Endothelial cell of umbilical vein (primary cell): ENCODE results near the gene SLC8A1. TPM values are rescaled to one million over a fixed set of nuclear protein-coding genes. Genes with fewer than 3 reads are reported as not detected.

Experiments used
- BruUV-seq: library from RNA; stranded (reverse); fragments of 400-500 nt; replicated peaks from 2 replicates; lab custom pipeline; 2021; lab: Mats Ljungman, UMichigan
- CTCF ChIA-PET: fragments of 300-600, 350-600 bp; sonication (Branson Sonifier 250); formaldehyde crosslinking; loops from one replicate; lab custom pipeline; 2021; ENCODE audit warnings: antibody characterized with exemption, inconsistent platforms; lab: Charles Lee
- POLR2A ChIA-PET: fragments of 300-600, 350-600 bp; sonication (Branson Sonifier 250); formaldehyde crosslinking; loops from one replicate; lab custom pipeline; 2021; ENCODE audit warnings: antibody characterized with exemption, inconsistent platforms; lab: Charles Lee
- DNase-seq: peaks from one replicate; pipeline ENCODE4 v3.0.0-alpha.2; 2011; ENCODE audit warnings: low read depth, low spot score
- FAIRE-seq: peaks from 2 replicates; lab custom pipeline; 2011; peaks lifted over from hg19 to GRCh38; lab: Jason Lieb, UNC
- H2AFZ ChIP-seq: 2 replicates; pipeline ENCODE4 v1.6.0; 2012; ENCODE audit warnings: low read depth, low read length, control low read depth, inconsistent platforms
- H3K27ac ChIP-seq: 2 replicates; pipeline ENCODE4 v1.5.1; 2011; ENCODE audit warnings: low read depth, mild to moderate bottlenecking, control low read depth, low read length, moderate library complexity; ENCODE audit not compliant: insufficient read depth
- H3K27me3 ChIP-seq, 2 experiments: 2 replicates each; pipeline versions ENCODE4 v1.6.0 to v1.6.1; 2011; ENCODE audit warnings: low read length in 2 of 2, mixed read lengths in 1 of 2; ENCODE audit not compliant: control insufficient read depth in 2 of 2, insufficient read depth in 2 of 2
- H3K36me3 ChIP-seq, 2 experiments: 2 replicates in 1 of 2; 3 replicates in 1 of 2; pipeline ENCODE4 v1.5.1; 2011; ENCODE audit warnings: low read length in 2 of 2, mild to moderate bottlenecking in 1 of 2, moderate library complexity in 1 of 2; ENCODE audit not compliant: control insufficient read depth in 2 of 2, insufficient read depth in 2 of 2; ENCODE audit errors: extremely low read depth in 1 of 2
- H3K4me1 ChIP-seq: 3 replicates; pipeline ENCODE4 v1.5.1; 2011; ENCODE audit warnings: mild to moderate bottlenecking, low read length; ENCODE audit not compliant: control insufficient read depth, insufficient read depth; ENCODE audit errors: extremely low read depth
- H3K4me2 ChIP-seq: 2 replicates; pipeline ENCODE4 v1.6.1; 2011; ENCODE audit warnings: low read length, control low read depth, mixed read lengths; ENCODE audit not compliant: insufficient read depth
- H3K4me3 ChIP-seq, 3 experiments: fragments of 200-600 bp in 1 of 3; sonication (generic), shearing (Covaris generic) in 1 of 3; replicated peaks in 1 of 3; 2 replicates each; pipeline ENCODE4 v1.5.1; 2011 to 2016; ENCODE audit warnings: control low read depth in 3 of 3, low read length in 3 of 3, mild to moderate bottlenecking in 2 of 3, inconsistent platforms in 1 of 3, low read depth in 1 of 3, moderate library complexity in 1 of 3; ENCODE audit not compliant: insufficient read depth in 1 of 3
- H3K79me2 ChIP-seq: 2 replicates; pipeline ENCODE4 v1.6.0; 2012; ENCODE audit warnings: low read length, inconsistent platforms; ENCODE audit not compliant: control insufficient read depth, insufficient read depth
- H3K9ac ChIP-seq: replicated peaks from 2 replicates; pipeline ENCODE3; 2011; ENCODE audit warnings: low read length, control low read depth; ENCODE audit not compliant: insufficient read depth; ENCODE audit errors: extremely low read depth
- H3K9me1 ChIP-seq: replicated peaks from 3 replicates; pipeline ENCODE4 v1.6.0; 2011; ENCODE audit warnings: mild to moderate bottlenecking, low read length; ENCODE audit not compliant: control insufficient read depth, insufficient read depth; ENCODE audit errors: extremely low read depth
- H3K9me3 ChIP-seq: replicated peaks from 2 replicates; pipeline ENCODE4 v1.5.1; 2012; ENCODE audit warnings: low read length, inconsistent platforms; ENCODE audit not compliant: control insufficient read depth, insufficient read depth
- H4K20me1 ChIP-seq: replicated peaks from 2 replicates; pipeline ENCODE3; 2011; ENCODE audit warnings: mild to moderate bottlenecking, low read length; ENCODE audit not compliant: control insufficient read depth, insufficient read depth; ENCODE audit errors: extremely low read depth
- CTCF ChIP-seq, 2 donors: IDR thresholded peaks; 1 replicate in 1 of 2; 2 replicates in 1 of 2; pipeline ENCODE4 v1.5.1; 2011; ENCODE audit warnings: low read length in 2 of 2, mild to moderate bottlenecking in 2 of 2, moderate library complexity in 2 of 2, control low read depth in 1 of 2, inconsistent platforms in 1 of 2, low read depth in 1 of 2; ENCODE audit not compliant: insufficient read depth in 1 of 2; ENCODE audit errors: extremely low read depth in 1 of 2
- EZH2 ChIP-seq: IDR thresholded peaks from 2 replicates; pipeline ENCODE4 v1.6.1; 2012; ENCODE audit warnings: borderline replicate concordance, low read depth, mild to moderate bottlenecking, moderate library complexity, low read length, inconsistent platforms; ENCODE audit not compliant: severe bottlenecking
- FOS ChIP-seq: IDR thresholded peaks from 2 replicates; pipeline ENCODE4 v1.6.1; 2011; ENCODE audit warnings: mild to moderate bottlenecking, low read length, moderate library complexity, borderline replicate concordance; ENCODE audit not compliant: insufficient read depth
- GATA2 ChIP-seq: IDR thresholded peaks from 2 replicates; pipeline ENCODE4 v1.7.0; 2011; ENCODE audit warnings: low read depth, mild to moderate bottlenecking, moderate library complexity, mixed read lengths, low read length; ENCODE audit not compliant: insufficient read length, insufficient read depth
- JUN ChIP-seq: IDR thresholded peaks from 2 replicates; pipeline ENCODE4 v1.6.1; 2011; ENCODE audit warnings: borderline replicate concordance, low read depth; ENCODE audit not compliant: insufficient read length, insufficient read depth
- MAX ChIP-seq: IDR thresholded peaks from 2 replicates; pipeline ENCODE4 v1.6.1; 2011; ENCODE audit not compliant: insufficient read depth, insufficient read length
- MYC ChIP-seq: IDR thresholded peaks from one replicate; pipeline ENCODE4 v1.6.1; 2011; ENCODE audit warnings: mild to moderate bottlenecking, low read depth, low read length
- POLR2A ChIP-seq: IDR thresholded peaks from 2 replicates; pipeline ENCODE4 v1.6.1; 2012; ENCODE audit warnings: low read depth, mild to moderate bottlenecking, control low read depth, low read length
- POLR2AphosphoS5 ChIP-seq: IDR thresholded peaks from 2 replicates; pipeline ENCODE4 v1.6.1; 2012; ENCODE audit warnings: low read depth, mild to moderate bottlenecking, control low read depth, low read length, moderate library complexity; ENCODE audit not compliant: insufficient read depth
- dilution Hi-C: fragments of 300-500 bp; cut with MboI; formaldehyde crosslinking; loops from one replicate; pipeline ENCODE4 v1.15.0; 2019; ENCODE audit warnings: low sequenced_read_pairs; ENCODE audit not compliant: extremely low pct_ligation_motif_present
- intact Hi-C: fragments of 100-400 bp; cut with micrococcal nuclease; formaldehyde crosslinking; loops from one replicate; pipeline ENCODE4 v1.10.0; 2022
- polyA plus RNA-seq, 4 experiments: library from polyadenylated mRNA; depleted of rRNA in 3 of 4; stranded (reverse) in 3 of 4; unstranded in 1 of 4; fragments of >200 nt; gene quantifications; 2 replicates each; pipeline versions ENCODE4 v1.2.1 to v1.2.3, GENCODE V29; 2011 to 2012; ENCODE audit warnings: missing spikeins in 1 of 4
- total RNA-seq: library from RNA; stranded (reverse); gene quantifications from 2 replicates; pipeline ENCODE4 v1.2.3, GENCODE V29; 2021

The SLC8A1 gene
- total and polyA plus RNA-seq, 2 donors (not counting 3 experiments of a cell fraction or from before 2014, with no cell fraction given): 0.19 to 1.8 TPM

- Histone ChIP-seq H3K4me3 (no peak overlapping the region), H3K4me1 (peaks cover 11% of the 10 kb centered on the region), H4K20me1 (no peaks in the 10 kb centered on the region), H3K79me2 (no peaks in the 10 kb centered on the region), H3K4me2 (no peak overlapping the region), H3K27ac (no peak overlapping the region), H3K36me3 (no peaks in the 10 kb centered on the region), H3K9me3 (no peaks in the 10 kb centered on the region), H3K27me3 (no peaks in the 10 kb centered on the region), H2AFZ (no peak overlapping the region), H3K9me1 (no peaks in the 10 kb centered on the region), H3K9ac (no peak overlapping the region)
- ChIA-PET POLR2A (no interaction called here), CTCF (no interaction called here)
- BruUV-seq: no TSS peak
- FAIRE-seq (no peak), DNase-seq (no peak)
- TF ChIP-seq POLR2AphosphoS5: no peak
- TF ChIP-seq MYC: no peak
- no peak for TF ChIP-seq MAX
- no peak for TF ChIP-seq FOS
- TF ChIP-seq POLR2A: no peak
- dilution Hi-C loops (no loop called here), intact Hi-C loops (no loop called here)
Measured at GRCh38 chr2:40098786-40099470, 353.0 kb downstream of the SLC8A1 start.

- no peak for FAIRE-seq
- Histone ChIP-seq H2AFZ (no peak overlapping the region), H3K9me1 (no peaks in the 10 kb centered on the region), H3K27me3 (no peaks in the 10 kb centered on the region), H3K4me1 (peaks cover 11% of the 10 kb centered on the region), H3K4me3 (no peak overlapping the region), H3K9ac (no peak overlapping the region), H3K36me3 (no peaks in the 10 kb centered on the region), H3K9me3 (no peaks in the 10 kb centered on the region), H3K27ac (no peak overlapping the region), H4K20me1 (no peaks in the 10 kb centered on the region), H3K4me2 (no peak overlapping the region), H3K79me2 (no peaks in the 10 kb centered on the region)
- ChIA-PET POLR2A (no interaction called here), CTCF (interaction anchor here (1.4 kb wide), 1 partner anchor 36 kb away, joined by 3 read pairs; no protein-coding TSS in a partner anchor)
- dilution Hi-C loops: no loop called here
- TF ChIP-seq CTCF (IDR thresholded peaks at IDR 0.05; ENCODE audit: extremely low read depth in 1 of 2, insufficient read depth in 1 of 2, low read depth in 1 of 2, low read length in 2 of 2) (no peak), FOS (no peak), POLR2A (no peak), GATA2 (no peak), EZH2 (no peak), POLR2AphosphoS5 (no peak), MYC (no peak), JUN (no peak), MAX (no peak)
- intact Hi-C loops: no loop called here
- no peak for DNase-seq
- BruUV-seq: no TSS peak
Measured at GRCh38 chr2:40097691-40098385, 354.1 kb downstream of the SLC8A1 start.
